SK-N-SH (cell line): ENCODE data around the gene ZNF235. TPM values are rescaled to one million over a fixed set of nuclear protein-coding genes. Genes with fewer than 3 reads are reported as not detected.

Experiments used
- CTCF ChIA-PET: fragments of 300-600, 350-600 bp; formaldehyde crosslinking; extraction: SDS; loops from one replicate; lab custom pipeline; 2021; lab: Yijun Ruan, JAX
- POLR2A ChIA-PET: fragments of 350-600 bp; sonication (Branson Sonifier 250); formaldehyde crosslinking; extraction: SDS; loops from one replicate; lab custom pipeline; 2020; ENCODE audit warnings: antibody characterized with exemption, inconsistent platforms; lab: Yijun Ruan, JAX
- DNase-seq: peaks from one replicate; pipeline ENCODE4 v3.0.0; 2012
- H2AFZ ChIP-seq: fragments of 200-600 bp; sonication (generic); 2 replicates; pipeline ENCODE4 v1.8.1; 2016; ENCODE audit warnings: antibody characterized with exemption, mild to moderate bottlenecking, low read depth
- H3F3A ChIP-seq: fragments of 200-600 bp; sonication (generic); replicated peaks from 2 replicates; pipeline ENCODE3; 2016; ENCODE audit warnings: antibody characterized with exemption, mild to moderate bottlenecking; ENCODE audit not compliant: insufficient read depth
- H3K27ac ChIP-seq, 2 experiments: fragments of 200-500 bp in 1 of 2; fragments of 200-600 bp in 1 of 2; sonication (Bioruptor generic) in 1 of 2; sonication (generic), shearing (Covaris generic) in 1 of 2; 2 replicates each; pipeline versions ENCODE4 v1.5.1 to v1.6.1; 2014 to 2016; ENCODE audit warnings: low read depth in 2 of 2, inconsistent platforms in 1 of 2, low read length in 1 of 2, mild to moderate bottlenecking in 1 of 2, mixed read lengths in 1 of 2
- H3K27me3 ChIP-seq: fragments of 200-600 bp; sonication (generic), shearing (Covaris generic); 2 replicates; pipeline ENCODE4 v1.6.1; 2016; ENCODE audit warnings: mixed run types; ENCODE audit not compliant: insufficient read depth
- H3K36me3 ChIP-seq, 2 experiments: fragments of 200-500 bp in 1 of 2; fragments of 200-600 bp in 1 of 2; sonication (Bioruptor generic) in 1 of 2; sonication (generic) in 1 of 2; replicated peaks in 1 of 2; 2 replicates each; pipeline versions ENCODE3 to v1.5.1; 2014 to 2016; ENCODE audit warnings: low read length in 1 of 2, mild to moderate bottlenecking in 1 of 2; ENCODE audit not compliant: insufficient read depth in 2 of 2, control insufficient read depth in 1 of 2
- H3K4me1 ChIP-seq, 2 experiments: fragments of 200-500 bp in 1 of 2; fragments of 200-600 bp in 1 of 2; sonication (Bioruptor generic) in 1 of 2; sonication (generic), shearing (Covaris generic) in 1 of 2; 2 replicates each; pipeline versions ENCODE4 v1.5.1 to v1.6.1; 2014 to 2016; ENCODE audit warnings: low read depth in 1 of 2, low read length in 1 of 2, mixed run types in 1 of 2; ENCODE audit not compliant: insufficient read depth in 2 of 2, control insufficient read depth in 1 of 2
- H3K4me2 ChIP-seq: fragments of 200-600 bp; sonication (generic), shearing (Covaris generic); 2 replicates; pipeline ENCODE4 v1.6.1; 2017; ENCODE audit warnings: mixed run types
- H3K4me3 ChIP-seq, 2 experiments: fragments of 200-500 bp in 1 of 2; fragments of 200-600 bp in 1 of 2; sonication (Bioruptor generic) in 1 of 2; sonication (generic), shearing (Covaris generic) in 1 of 2; 2 replicates each; pipeline versions ENCODE4 v1.5.1 to v1.8.1; 2014 to 2016; ENCODE audit warnings: low read depth in 2 of 2, inconsistent platforms in 1 of 2, low read length in 1 of 2, mild to moderate bottlenecking in 1 of 2, mixed read lengths in 1 of 2, moderate library complexity in 1 of 2
- H3K79me2 ChIP-seq: fragments of 200-600 bp; sonication (generic); 2 replicates; pipeline ENCODE4 v1.8.1; 2017; ENCODE audit warnings: mild to moderate bottlenecking; ENCODE audit not compliant: insufficient read depth
- H3K9ac ChIP-seq: fragments of 200-600 bp; sonication (generic); 2 replicates; pipeline ENCODE4 v1.6.1; 2017; ENCODE audit warnings: mixed run types
- H3K9me2 ChIP-seq: fragments of 200-600 bp; sonication (generic); 2 replicates; pipeline ENCODE4 v1.6.1; 2017; ENCODE audit warnings: mixed run types
- H3K9me3 ChIP-seq: fragments of 200-600 bp; sonication (generic); 2 replicates; pipeline ENCODE4 v1.6.1; 2017; ENCODE audit warnings: mixed run types, mild to moderate bottlenecking, moderate library complexity
- H4K20me1 ChIP-seq: fragments of 200-600 bp; sonication (generic); 2 replicates; pipeline ENCODE4 v1.6.1; 2017; ENCODE audit warnings: mild to moderate bottlenecking, mixed run types; ENCODE audit not compliant: insufficient read depth
- CHD2 ChIP-seq: fragments of 150-350 bp; IDR thresholded peaks from 2 replicates; pipeline ENCODE4 v1.6.1; 2018; ENCODE audit warnings: low read length; ENCODE audit not compliant: partially characterized antibody
- EP300 ChIP-seq, 2 experiments: IDR thresholded peaks; 2 replicates each; pipeline versions ENCODE4 v1.4.0 to v1.6.1; 2012; ENCODE audit warnings: borderline replicate concordance in 1 of 2, low read depth in 1 of 2, low read length in 1 of 2
- EZH2phosphoT487 ChIP-seq: fragments of 200-600 bp; sonication (generic); IDR thresholded peaks from 2 replicates; pipeline ENCODE4 v1.6.1; 2017; ENCODE audit warnings: low read depth, mixed run types, mild to moderate bottlenecking, antibody characterized with exemption, moderate library complexity, borderline replicate concordance
- FOXJ3 ChIP-seq: sonication (generic); formaldehyde crosslinking; IDR thresholded peaks from 2 replicates; pipeline ENCODE4 v1.5.1; 2020; ENCODE audit warnings: mild to moderate bottlenecking, missing genetic modification reagents
- GATA2 ChIP-seq: sonication (generic); formaldehyde crosslinking; IDR thresholded peaks from 2 replicates; pipeline ENCODE4 v1.5.0; 2020; ENCODE audit warnings: mild to moderate bottlenecking, missing genetic modification reagents
- IRF3 ChIP-seq: fragments of 150-350 bp; IDR thresholded peaks from 2 replicates; pipeline ENCODE4 v1.6.1; 2016; ENCODE audit warnings: mild to moderate bottlenecking, low read depth, low read length
- NFIC ChIP-seq: IDR thresholded peaks from 2 replicates; pipeline ENCODE4 v1.4.0; 2012; ENCODE audit warnings: borderline replicate concordance
- NRF1 ChIP-seq: IDR thresholded peaks from 2 replicates; pipeline ENCODE4 v1.6.1; 2012; ENCODE audit warnings: low read depth, mild to moderate bottlenecking, low read length
- POLR2AphosphoS5 ChIP-seq: IDR thresholded peaks from 2 replicates; pipeline ENCODE4 v1.6.1; 2012; ENCODE audit warnings: low read depth, low read length
- RFX5 ChIP-seq: IDR thresholded peaks from 2 replicates; pipeline ENCODE4 v1.6.1; 2012; ENCODE audit warnings: mild to moderate bottlenecking, improper control_type of control experiment, low read length
- RXRA ChIP-seq: IDR thresholded peaks from 2 replicates; pipeline ENCODE4 v1.4.0; 2012; ENCODE audit warnings: low read depth, mild to moderate bottlenecking, borderline replicate concordance
- SIN3A ChIP-seq: IDR thresholded peaks from 2 replicates; pipeline ENCODE4 v1.6.1; 2012; ENCODE audit warnings: low read depth, mild to moderate bottlenecking, low read length, moderate library complexity, borderline replicate concordance
- SMC3 ChIP-seq: IDR thresholded peaks from 2 replicates; pipeline ENCODE4 v1.6.1; 2012; ENCODE audit warnings: low read depth, low read length, improper control_type of control experiment
- TAF1 ChIP-seq: IDR thresholded peaks from 2 replicates; pipeline ENCODE4 v1.6.1; 2012; ENCODE audit warnings: low read depth, mild to moderate bottlenecking, low read length, moderate library complexity, borderline replicate concordance
- USF2 ChIP-seq: fragments of 150-350 bp; IDR thresholded peaks from 2 replicates; pipeline ENCODE4 v1.6.1; 2017; ENCODE audit warnings: antibody characterized with exemption, low read length, low read depth, borderline replicate concordance
- YY1 ChIP-seq: IDR thresholded peaks from 2 replicates; pipeline ENCODE4 v1.4.0; 2012; ENCODE audit warnings: low read depth, mild to moderate bottlenecking
- WGBS: methylation state at CpG from one replicate; pipeline ENCODE4 v1.1.6; 2017; ENCODE audit warnings: low lambda C conversion rate; 5-methylcytosine and 5-hydroxymethylcytosine counted together
- polyA plus RNA-seq, 3 experiments: library from polyadenylated mRNA; depleted of rRNA; stranded (reverse); fragments of >200 nt; gene quantifications; 2 replicates each; pipeline ENCODE4 v1.2.3, GENCODE V29; 2012
- TF ChIP-seq, protein P1 (sequence below): fragments of 200-600 bp; sonication (generic); IDR thresholded peaks from 2 replicates; pipeline ENCODE4 v1.6.1; 2017; ENCODE audit warnings: antibody characterized with exemption, mild to moderate bottlenecking, moderate library complexity
- TF ChIP-seq, protein P2 (sequence below): IDR thresholded peaks from 2 replicates; pipeline ENCODE4 v1.4.0; 2012; ENCODE audit warnings: low read depth, borderline replicate concordance

ZNF235 gene
- polyA plus RNA-seq, 1 of the 3 experiments (the other 2 are of a cell fraction) = 2.7 TPM

GRCh38 chr19:44260695-44261446, 44.0 kb downstream of the ZNF235 start:
- H4K20me1 ChIP-seq = no peaks in the 10 kb centered on the region
- H3K9ac ChIP-seq = no peak overlapping the region
- H3F3A ChIP-seq = no peaks in the 10 kb centered on the region
- no peak overlapping the region for H3K27ac ChIP-seq
- H3K4me3 ChIP-seq = peak overlapping the region; percentile 56 to 60
- no peaks in the 10 kb centered on the region for H3K27me3 ChIP-seq
- ChIA-PET POLR2A (no interaction called here), CTCF (interaction anchor here (1.2 to 1.5 kb wide), 2 partner anchors 10 to 14 kb away, joined by 4 read pairs; no protein-coding TSS in a partner anchor)
- no peak overlapping the region; the same call in 1 of the 2 replicates for H2AFZ ChIP-seq
- H3K4me2 ChIP-seq = peak overlapping the region; percentile 80
- no peak for DNase-seq
- 71% methylated on average over 6 of the region's 6 CpGs for WGBS
- TF ChIP-seq YY1 (no peak), GATA2 (no peak), NRF1 (no peak), RXRA (no peak), CHD2 (no peak), EZH2phosphoT487 (no peak), FOXJ3 (CRISPR knock-in tag) (no peak), SIN3A (no peak), RFX5 (no peak), IRF3 (no peak), USF2 (no peak), SMC3 (no peak), TAF1 (no peak), EP300 (IDR thresholded peaks at IDR 0.05; ENCODE audit: borderline replicate concordance in 1 of 2, low read depth in 1 of 2, low read length in 1 of 2) (no peak), POLR2AphosphoS5 (no peak), NFIC (no peak)
- TF ChIP-seq, protein P1, sequence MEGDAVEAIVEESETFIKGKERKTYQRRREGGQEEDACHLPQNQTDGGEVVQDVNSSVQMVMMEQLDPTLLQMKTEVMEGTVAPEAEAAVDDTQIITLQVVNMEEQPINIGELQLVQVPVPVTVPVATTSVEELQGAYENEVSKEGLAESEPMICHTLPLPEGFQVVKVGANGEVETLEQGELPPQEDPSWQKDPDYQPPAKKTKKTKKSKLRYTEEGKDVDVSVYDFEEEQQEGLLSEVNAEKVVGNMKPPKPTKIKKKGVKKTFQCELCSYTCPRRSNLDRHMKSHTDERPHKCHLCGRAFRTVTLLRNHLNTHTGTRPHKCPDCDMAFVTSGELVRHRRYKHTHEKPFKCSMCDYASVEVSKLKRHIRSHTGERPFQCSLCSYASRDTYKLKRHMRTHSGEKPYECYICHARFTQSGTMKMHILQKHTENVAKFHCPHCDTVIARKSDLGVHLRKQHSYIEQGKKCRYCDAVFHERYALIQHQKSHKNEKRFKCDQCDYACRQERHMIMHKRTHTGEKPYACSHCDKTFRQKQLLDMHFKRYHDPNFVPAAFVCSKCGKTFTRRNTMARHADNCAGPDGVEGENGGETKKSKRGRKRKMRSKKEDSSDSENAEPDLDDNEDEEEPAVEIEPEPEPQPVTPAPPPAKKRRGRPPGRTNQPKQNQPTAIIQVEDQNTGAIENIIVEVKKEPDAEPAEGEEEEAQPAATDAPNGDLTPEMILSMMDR = no peak
- TF ChIP-seq, protein P2, sequence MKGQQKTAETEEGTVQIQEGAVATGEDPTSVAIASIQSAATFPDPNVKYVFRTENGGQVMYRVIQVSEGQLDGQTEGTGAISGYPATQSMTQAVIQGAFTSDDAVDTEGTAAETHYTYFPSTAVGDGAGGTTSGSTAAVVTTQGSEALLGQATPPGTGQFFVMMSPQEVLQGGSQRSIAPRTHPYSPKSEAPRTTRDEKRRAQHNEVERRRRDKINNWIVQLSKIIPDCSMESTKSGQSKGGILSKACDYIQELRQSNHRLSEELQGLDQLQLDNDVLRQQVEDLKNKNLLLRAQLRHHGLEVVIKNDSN = no peak
- TF ChIP-seq, all 33 proteins: peak for 0
- Histone ChIP-seq H3K9me2 (no peaks in the 10 kb centered on the region), H3K36me3 (no peaks in the 10 kb centered on the region), H3K9me3 (peaks cover 5% of the 10 kb centered on the region; the same call in 1 of the 2 replicates), H3K79me2 (no peaks in the 10 kb centered on the region), H3K4me1 (peaks cover 0 to 4% of the 10 kb centered on the region in 2 experiments; a peak in 1 of 4 replicates)
